Progenitor cell of endocrine pancreas (in vitro differentiated cells): ENCODE measurements around the gene TRAF6. TPM values are rescaled to one million over a fixed set of nuclear protein-coding genes. Genes with fewer than 3 reads are reported as not detected.

ENCODE experiments used
- DNase-seq: peaks from one replicate; pipeline ENCODE4 v3.0.0; 2021; ENCODE audit warnings: low spot score; ENCODE audit not compliant: unreplicated experiment
- H3K27ac Mint-ChIP-seq: 2 replicates; pipeline ENCODE4 v1.8.0; 2021; ENCODE audit warnings: mild to moderate bottlenecking, moderate library complexity, mixed read lengths
- H3K27me3 Mint-ChIP-seq: 2 replicates; pipeline ENCODE4 v1.8.0; 2021; ENCODE audit warnings: mixed read lengths
- H3K36me3 Mint-ChIP-seq: 2 replicates; pipeline ENCODE4 v1.8.0; 2022; ENCODE audit warnings: mixed read lengths; ENCODE audit not compliant: insufficient read depth
- H3K4me1 Mint-ChIP-seq: 2 replicates; pipeline ENCODE4 v1.8.0; 2021; ENCODE audit warnings: low read depth, mixed read lengths
- H3K4me3 Mint-ChIP-seq: 2 replicates; pipeline ENCODE4 v1.8.0; 2021; ENCODE audit warnings: low read depth, mild to moderate bottlenecking, moderate library complexity, mixed read lengths
- H3K9me3 Mint-ChIP-seq: 2 replicates; pipeline ENCODE4 v1.8.0; 2021; ENCODE audit warnings: low read depth, mixed read lengths
- total RNA-seq: library from RNA; stranded (reverse); gene quantifications from 2 replicates; pipeline ENCODE4 v1.2.1, GENCODE V29; 2021
- TF ChIP-seq, protein P1 (sequence below): fragments of 200-600 bp; sonication (generic); IDR thresholded peaks from one replicate; pipeline ENCODE4 v1.5.0; 2021; ENCODE audit warnings: antibody characterized with exemption, mild to moderate bottlenecking; ENCODE audit not compliant: unreplicated experiment

TRAF6 gene
- total RNA-seq, 1 donor from 2014 or later: 15.1 TPM

- Mint-ChIP-seq H3K4me3 (no peak overlapping the region), H3K27ac (no peak overlapping the region), H3K27me3 (peaks cover 9% of the 10 kb centered on the region), H3K4me1 (peaks cover 22% of the 10 kb centered on the region), H3K36me3 (no peaks in the 10 kb centered on the region), H3K9me3 (no peaks in the 10 kb centered on the region)
- TF ChIP-seq, protein P1, sequence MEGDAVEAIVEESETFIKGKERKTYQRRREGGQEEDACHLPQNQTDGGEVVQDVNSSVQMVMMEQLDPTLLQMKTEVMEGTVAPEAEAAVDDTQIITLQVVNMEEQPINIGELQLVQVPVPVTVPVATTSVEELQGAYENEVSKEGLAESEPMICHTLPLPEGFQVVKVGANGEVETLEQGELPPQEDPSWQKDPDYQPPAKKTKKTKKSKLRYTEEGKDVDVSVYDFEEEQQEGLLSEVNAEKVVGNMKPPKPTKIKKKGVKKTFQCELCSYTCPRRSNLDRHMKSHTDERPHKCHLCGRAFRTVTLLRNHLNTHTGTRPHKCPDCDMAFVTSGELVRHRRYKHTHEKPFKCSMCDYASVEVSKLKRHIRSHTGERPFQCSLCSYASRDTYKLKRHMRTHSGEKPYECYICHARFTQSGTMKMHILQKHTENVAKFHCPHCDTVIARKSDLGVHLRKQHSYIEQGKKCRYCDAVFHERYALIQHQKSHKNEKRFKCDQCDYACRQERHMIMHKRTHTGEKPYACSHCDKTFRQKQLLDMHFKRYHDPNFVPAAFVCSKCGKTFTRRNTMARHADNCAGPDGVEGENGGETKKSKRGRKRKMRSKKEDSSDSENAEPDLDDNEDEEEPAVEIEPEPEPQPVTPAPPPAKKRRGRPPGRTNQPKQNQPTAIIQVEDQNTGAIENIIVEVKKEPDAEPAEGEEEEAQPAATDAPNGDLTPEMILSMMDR: no peak
- no peak for DNase-seq
Observed at GRCh38 chr11:36452961-36453360, 57.1 kb downstream of the TRAF6 start.

- no peak overlapping the region for H3K27ac Mint-ChIP-seq
- DNase-seq: no peak
- peaks cover 9% of the 10 kb centered on the region for H3K27me3 Mint-ChIP-seq
- TF ChIP-seq, protein P1: no peak
- H3K4me3 Mint-ChIP-seq: no peak overlapping the region
- H3K9me3 Mint-ChIP-seq: no peaks in the 10 kb centered on the region
- peaks cover 25% of the 10 kb centered on the region for H3K4me1 Mint-ChIP-seq
- H3K36me3 Mint-ChIP-seq: no peaks in the 10 kb centered on the region
Observed at GRCh38 chr11:36452236-36452940, 57.7 kb downstream of the TRAF6 start.

- no peaks in the 10 kb centered on the region for H3K36me3 Mint-ChIP-seq
- peaks cover 25% of the 10 kb centered on the region for H3K4me1 Mint-ChIP-seq
- no peak overlapping the region for H3K4me3 Mint-ChIP-seq
- peaks cover 9% of the 10 kb centered on the region for H3K27me3 Mint-ChIP-seq
- H3K27ac Mint-ChIP-seq: no peak overlapping the region
- no peaks in the 10 kb centered on the region for H3K9me3 Mint-ChIP-seq
- TF ChIP-seq, protein P1: no peak
- no peak for DNase-seq
Observed at GRCh38 chr11:36451681-36452080, 58.4 kb downstream of the TRAF6 start.

GRCh38 chr11:36451045-36451444 lies 59.0 kb downstream of the TRAF6 start:
- Mint-ChIP-seq H3K36me3 (no peaks in the 10 kb centered on the region), H3K4me1 (peaks cover 25% of the 10 kb centered on the region)

GRCh38 chr11:36450110-36450572 lies 59.9 kb downstream of the TRAF6 start:
- no peak for DNase-seq
- no peaks in the 10 kb centered on the region for H3K9me3 Mint-ChIP-seq
- TF ChIP-seq, protein P1: no peak
- no peak overlapping the region for H3K27ac Mint-ChIP-seq
- H3K27me3 Mint-ChIP-seq: peaks cover 9% of the 10 kb centered on the region
- no peaks in the 10 kb centered on the region for H3K36me3 Mint-ChIP-seq
- peaks cover 25% of the 10 kb centered on the region for H3K4me1 Mint-ChIP-seq
- no peak overlapping the region for H3K4me3 Mint-ChIP-seq

More at GRCh38 chr11:36451045-36451444, 59.0 kb downstream of the TRAF6 start:
- no peak for DNase-seq
- Mint-ChIP-seq H3K9me3 (no peaks in the 10 kb centered on the region), H3K4me3 (no peak overlapping the region), H3K27me3 (peaks cover 9% of the 10 kb centered on the region), H3K27ac (no peak overlapping the region)
- TF ChIP-seq, protein P1: no peak
